ENCODE results near the gene SPATA31E1. TPM values are rescaled to one million over a fixed set of nuclear protein-coding genes. Genes with fewer than 3 reads are reported as not detected.

Gene SPATA31E1
- total RNA-seq, 1 donor from 2014 or later: not detected

DNA sequence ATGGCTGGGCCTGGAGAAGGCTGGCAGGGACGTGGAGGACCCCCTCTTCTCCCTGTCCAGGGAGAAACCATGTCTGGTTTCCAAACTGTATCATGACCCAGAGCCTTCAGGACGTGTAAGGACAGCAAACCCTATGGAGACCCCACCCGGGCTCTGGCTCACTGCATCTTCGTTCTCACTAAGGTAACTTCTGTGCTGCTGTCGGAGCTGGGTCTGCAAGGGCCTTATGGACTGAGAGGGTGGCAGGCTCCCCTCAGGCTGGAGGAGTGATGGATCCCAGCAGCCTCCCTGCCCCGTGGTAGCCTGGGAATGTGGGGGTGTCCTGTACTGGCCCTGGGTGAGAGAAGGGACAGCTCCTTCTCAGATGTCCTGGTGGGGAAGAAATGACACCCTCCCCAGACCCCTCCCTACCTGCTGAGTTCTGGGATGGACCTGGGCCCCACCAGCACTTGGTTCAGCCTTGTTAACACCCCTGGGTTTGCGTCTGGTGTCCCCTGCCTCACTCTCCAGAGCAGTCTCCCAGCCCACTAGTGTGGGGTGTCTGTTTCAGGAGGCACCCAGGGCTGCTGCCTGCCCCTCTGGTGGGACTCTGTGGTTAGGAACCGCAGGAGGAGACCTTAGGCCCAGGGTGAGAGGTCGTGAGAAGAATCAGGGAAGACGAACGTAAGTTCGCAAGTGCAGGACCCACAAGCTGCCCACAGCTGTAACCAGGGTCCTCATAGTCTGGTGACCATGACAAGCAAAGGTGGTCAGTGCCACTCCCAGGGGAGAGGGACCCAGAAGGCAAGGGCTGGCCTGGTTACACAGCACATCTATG is 6.6 kb downstream of the SPATA31E1 start:
- Histone ChIP-seq H3K27me3 (ENCODE audit: low read depth) (peaks cover 41% of the 10 kb centered on the region), H3K4me3 (no peak overlapping the region), H3K27ac (replicated peaks) (no peak overlapping the region), H3K4me1 (no peaks in the 10 kb centered on the region), H3K36me3 (no peaks in the 10 kb centered on the region), H3K9me3 (replicated peaks) (peaks cover 5% of the 10 kb centered on the region)
- intact Hi-C loops (cut with micrococcal nuclease): no loop called here
- no peak for DNase-seq
- TF ChIP-seq, protein P1, sequence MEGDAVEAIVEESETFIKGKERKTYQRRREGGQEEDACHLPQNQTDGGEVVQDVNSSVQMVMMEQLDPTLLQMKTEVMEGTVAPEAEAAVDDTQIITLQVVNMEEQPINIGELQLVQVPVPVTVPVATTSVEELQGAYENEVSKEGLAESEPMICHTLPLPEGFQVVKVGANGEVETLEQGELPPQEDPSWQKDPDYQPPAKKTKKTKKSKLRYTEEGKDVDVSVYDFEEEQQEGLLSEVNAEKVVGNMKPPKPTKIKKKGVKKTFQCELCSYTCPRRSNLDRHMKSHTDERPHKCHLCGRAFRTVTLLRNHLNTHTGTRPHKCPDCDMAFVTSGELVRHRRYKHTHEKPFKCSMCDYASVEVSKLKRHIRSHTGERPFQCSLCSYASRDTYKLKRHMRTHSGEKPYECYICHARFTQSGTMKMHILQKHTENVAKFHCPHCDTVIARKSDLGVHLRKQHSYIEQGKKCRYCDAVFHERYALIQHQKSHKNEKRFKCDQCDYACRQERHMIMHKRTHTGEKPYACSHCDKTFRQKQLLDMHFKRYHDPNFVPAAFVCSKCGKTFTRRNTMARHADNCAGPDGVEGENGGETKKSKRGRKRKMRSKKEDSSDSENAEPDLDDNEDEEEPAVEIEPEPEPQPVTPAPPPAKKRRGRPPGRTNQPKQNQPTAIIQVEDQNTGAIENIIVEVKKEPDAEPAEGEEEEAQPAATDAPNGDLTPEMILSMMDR (IDR thresholded peaks at IDR 0.05; ENCODE audit: borderline replicate concordance): no peak

DNA sequence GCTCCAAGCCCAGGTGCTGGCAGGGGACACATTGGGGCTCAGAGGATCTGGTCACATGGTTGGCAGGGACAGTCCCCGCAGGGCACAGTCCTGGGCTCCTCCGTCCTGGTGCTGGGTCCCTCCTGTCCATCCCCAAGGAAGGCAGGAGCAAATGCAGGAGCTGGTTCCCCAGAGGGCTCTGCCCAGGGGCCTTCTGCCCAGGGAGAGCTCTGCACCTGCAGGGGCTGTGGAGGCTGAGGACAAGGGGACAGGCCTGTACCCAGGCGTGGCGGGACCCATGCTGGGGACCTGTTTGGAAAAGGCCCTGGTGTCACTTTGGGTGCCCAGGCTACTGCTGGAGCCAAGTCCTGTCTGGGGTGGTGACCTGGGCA is 7.2 kb downstream of the SPATA31E1 start:
- no peak overlapping the region for H3K4me3 ChIP-seq
- no peaks in the 10 kb centered on the region for H3K4me1 ChIP-seq
- peaks cover 35% of the 10 kb centered on the region for H3K27me3 ChIP-seq (ENCODE audit: low read depth)
- intact Hi-C loops (cut with micrococcal nuclease): no loop called here
- no peak overlapping the region for H3K27ac ChIP-seq (replicated peaks)
- no peak for DNase-seq
- H3K36me3 ChIP-seq: no peaks in the 10 kb centered on the region
- TF ChIP-seq, protein P1 (IDR thresholded peaks at IDR 0.05; ENCODE audit: borderline replicate concordance): no peak
- peaks cover 11% of the 10 kb centered on the region for H3K9me3 ChIP-seq (replicated peaks)

DNA sequence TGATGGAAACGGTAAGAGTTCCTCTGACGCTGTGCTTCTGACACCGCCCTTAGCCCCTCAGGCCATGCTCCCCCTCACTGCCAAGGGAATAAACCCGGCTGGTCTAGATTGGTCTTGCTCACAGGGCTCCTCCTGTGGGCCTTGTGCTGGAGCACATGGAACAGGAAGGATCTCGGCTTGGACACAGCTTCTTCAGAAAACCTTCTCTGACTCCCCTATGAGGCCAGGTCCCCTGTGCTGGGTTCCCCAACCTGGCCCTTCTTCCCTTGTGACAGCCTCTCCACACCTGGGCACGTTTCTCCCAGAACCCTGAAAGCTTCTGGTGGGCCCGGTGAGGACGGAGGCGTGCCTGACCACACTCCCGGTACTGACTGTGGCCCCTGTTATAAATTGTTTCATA is 8.2 kb downstream of the SPATA31E1 start:
- Histone ChIP-seq H3K27me3 (ENCODE audit: low read depth) (peaks cover 27% of the 10 kb centered on the region), H3K27ac (replicated peaks) (no peak overlapping the region), H3K36me3 (no peaks in the 10 kb centered on the region), H3K9me3 (replicated peaks) (peaks cover 11% of the 10 kb centered on the region), H3K4me3 (no peak overlapping the region), H3K4me1 (no peaks in the 10 kb centered on the region)
- TF ChIP-seq, protein P1 (IDR thresholded peaks at IDR 0.05; ENCODE audit: borderline replicate concordance): no peak
- DNase-seq: no peak
- intact Hi-C loops (cut with micrococcal nuclease): no loop called here

DNA sequence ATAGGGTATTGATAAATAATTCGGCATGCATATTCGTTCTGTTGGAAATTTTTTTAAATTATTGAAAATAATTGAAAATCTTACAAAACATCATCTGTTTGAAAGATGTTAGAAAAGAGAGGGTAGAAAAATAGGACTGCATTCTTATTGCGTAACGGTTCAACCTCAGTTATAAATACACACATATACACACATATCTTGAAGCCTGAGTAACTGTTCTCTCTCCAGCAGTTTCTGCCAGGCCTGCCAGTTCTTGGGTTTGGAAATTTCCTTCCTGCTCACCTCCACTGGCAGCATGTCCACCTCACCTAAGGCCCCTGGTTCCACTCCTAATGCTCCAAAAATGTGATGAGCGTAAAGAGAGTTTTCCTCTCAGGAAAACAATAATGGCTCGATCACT is 9.1 kb downstream of the SPATA31E1 start:
- DNase-seq: no peak
- TF ChIP-seq, protein P1 (IDR thresholded peaks at IDR 0.05; ENCODE audit: borderline replicate concordance): no peak
- Histone ChIP-seq H3K9me3 (replicated peaks) (peaks cover 11% of the 10 kb centered on the region), H3K27ac (replicated peaks) (no peak overlapping the region), H3K36me3 (no peaks in the 10 kb centered on the region), H3K27me3 (ENCODE audit: low read depth) (peaks cover 27% of the 10 kb centered on the region), H3K4me3 (no peak overlapping the region), H3K4me1 (no peaks in the 10 kb centered on the region)
- intact Hi-C loops (cut with micrococcal nuclease): no loop called here

DNA sequence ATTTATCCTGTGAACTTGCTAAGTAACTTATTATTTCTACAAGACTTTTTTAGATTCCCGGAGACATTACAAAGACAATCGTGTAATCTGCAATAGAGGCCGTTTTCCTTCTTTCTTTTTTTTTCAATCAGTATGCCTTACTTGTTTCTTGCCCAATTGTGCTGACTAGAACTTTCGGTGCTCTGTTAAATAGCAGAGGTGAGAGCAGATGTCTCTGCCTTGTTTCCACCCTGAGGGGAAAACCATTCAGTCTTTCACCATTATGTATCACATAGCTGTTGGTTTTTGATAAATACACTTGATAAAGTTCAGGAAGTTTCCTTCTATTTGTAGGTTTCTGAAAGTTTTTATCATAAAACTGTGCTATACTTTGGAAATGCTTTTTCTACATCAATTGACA is 10.3 kb downstream of the SPATA31E1 start:
- TF ChIP-seq, protein P1 (IDR thresholded peaks at IDR 0.05; ENCODE audit: borderline replicate concordance): no peak
- peaks cover 21% of the 10 kb centered on the region for H3K27me3 ChIP-seq (ENCODE audit: low read depth)
- DNase-seq: no peak
- intact Hi-C loops (cut with micrococcal nuclease): no loop called here
- H3K36me3 ChIP-seq: no peaks in the 10 kb centered on the region
- no peak overlapping the region for H3K4me3 ChIP-seq
- H3K9me3 ChIP-seq (replicated peaks): peaks cover 14% of the 10 kb centered on the region
- no peaks in the 10 kb centered on the region for H3K4me1 ChIP-seq
- no peak overlapping the region for H3K27ac ChIP-seq (replicated peaks)

All from left ventricle myocardium inferior (tissue), 1 donor.